Endothelial cell of umbilical vein (primary cell): ENCODE measurements around the gene CD93. TPM values are rescaled to one million over a fixed set of nuclear protein-coding genes. Genes with fewer than 3 reads are reported as not detected.

Source experiments
- BruUV-seq: library from RNA; stranded (reverse); fragments of 400-500 nt; replicated peaks from 2 replicates; lab custom pipeline; 2021; lab: Mats Ljungman, UMichigan
- CTCF ChIA-PET: fragments of 300-600, 350-600 bp; sonication (Branson Sonifier 250); formaldehyde crosslinking; loops from one replicate; lab custom pipeline; 2021; ENCODE audit warnings: antibody characterized with exemption, inconsistent platforms; lab: Charles Lee
- POLR2A ChIA-PET: fragments of 300-600, 350-600 bp; sonication (Branson Sonifier 250); formaldehyde crosslinking; loops from one replicate; lab custom pipeline; 2021; ENCODE audit warnings: antibody characterized with exemption, inconsistent platforms; lab: Charles Lee
- DNase-seq: peaks from one replicate; pipeline ENCODE4 v3.0.0-alpha.2; 2011; ENCODE audit warnings: low read depth, low spot score
- FAIRE-seq: peaks from 2 replicates; lab custom pipeline; 2011; peaks lifted over from hg19 to GRCh38; lab: Jason Lieb, UNC
- H2AFZ ChIP-seq: 2 replicates; pipeline ENCODE4 v1.6.0; 2012; ENCODE audit warnings: low read depth, low read length, control low read depth, inconsistent platforms
- H3K27ac ChIP-seq: 2 replicates; pipeline ENCODE4 v1.5.1; 2011; ENCODE audit warnings: low read depth, mild to moderate bottlenecking, control low read depth, low read length, moderate library complexity; ENCODE audit not compliant: insufficient read depth
- H3K27me3 ChIP-seq, 2 experiments: 2 replicates each; pipeline versions ENCODE4 v1.6.0 to v1.6.1; 2011; ENCODE audit warnings: low read length in 2 of 2, mixed read lengths in 1 of 2; ENCODE audit not compliant: control insufficient read depth in 2 of 2, insufficient read depth in 2 of 2
- H3K36me3 ChIP-seq, 2 experiments: 2 replicates in 1 of 2; 3 replicates in 1 of 2; pipeline ENCODE4 v1.5.1; 2011; ENCODE audit warnings: low read length in 2 of 2, mild to moderate bottlenecking in 1 of 2, moderate library complexity in 1 of 2; ENCODE audit not compliant: control insufficient read depth in 2 of 2, insufficient read depth in 2 of 2; ENCODE audit errors: extremely low read depth in 1 of 2
- H3K4me1 ChIP-seq: 3 replicates; pipeline ENCODE4 v1.5.1; 2011; ENCODE audit warnings: mild to moderate bottlenecking, low read length; ENCODE audit not compliant: control insufficient read depth, insufficient read depth; ENCODE audit errors: extremely low read depth
- H3K4me2 ChIP-seq: 2 replicates; pipeline ENCODE4 v1.6.1; 2011; ENCODE audit warnings: low read length, control low read depth, mixed read lengths; ENCODE audit not compliant: insufficient read depth
- H3K4me3 ChIP-seq, 3 experiments: fragments of 200-600 bp in 1 of 3; sonication (generic), shearing (Covaris generic) in 1 of 3; replicated peaks in 1 of 3; 2 replicates each; pipeline ENCODE4 v1.5.1; 2011 to 2016; ENCODE audit warnings: control low read depth in 3 of 3, low read length in 3 of 3, mild to moderate bottlenecking in 2 of 3, inconsistent platforms in 1 of 3, low read depth in 1 of 3, moderate library complexity in 1 of 3; ENCODE audit not compliant: insufficient read depth in 1 of 3
- H3K79me2 ChIP-seq: 2 replicates; pipeline ENCODE4 v1.6.0; 2012; ENCODE audit warnings: low read length, inconsistent platforms; ENCODE audit not compliant: control insufficient read depth, insufficient read depth
- H3K9ac ChIP-seq: replicated peaks from 2 replicates; pipeline ENCODE3; 2011; ENCODE audit warnings: low read length, control low read depth; ENCODE audit not compliant: insufficient read depth; ENCODE audit errors: extremely low read depth
- H3K9me1 ChIP-seq: replicated peaks from 3 replicates; pipeline ENCODE4 v1.6.0; 2011; ENCODE audit warnings: mild to moderate bottlenecking, low read length; ENCODE audit not compliant: control insufficient read depth, insufficient read depth; ENCODE audit errors: extremely low read depth
- H3K9me3 ChIP-seq: replicated peaks from 2 replicates; pipeline ENCODE4 v1.5.1; 2012; ENCODE audit warnings: low read length, inconsistent platforms; ENCODE audit not compliant: control insufficient read depth, insufficient read depth
- H4K20me1 ChIP-seq: replicated peaks from 2 replicates; pipeline ENCODE3; 2011; ENCODE audit warnings: mild to moderate bottlenecking, low read length; ENCODE audit not compliant: control insufficient read depth, insufficient read depth; ENCODE audit errors: extremely low read depth
- EZH2 ChIP-seq: IDR thresholded peaks from 2 replicates; pipeline ENCODE4 v1.6.1; 2012; ENCODE audit warnings: borderline replicate concordance, low read depth, mild to moderate bottlenecking, moderate library complexity, low read length, inconsistent platforms; ENCODE audit not compliant: severe bottlenecking
- FOS ChIP-seq: IDR thresholded peaks from 2 replicates; pipeline ENCODE4 v1.6.1; 2011; ENCODE audit warnings: mild to moderate bottlenecking, low read length, moderate library complexity, borderline replicate concordance; ENCODE audit not compliant: insufficient read depth
- GATA2 ChIP-seq: IDR thresholded peaks from 2 replicates; pipeline ENCODE4 v1.7.0; 2011; ENCODE audit warnings: low read depth, mild to moderate bottlenecking, moderate library complexity, mixed read lengths, low read length; ENCODE audit not compliant: insufficient read length, insufficient read depth
- JUN ChIP-seq: IDR thresholded peaks from 2 replicates; pipeline ENCODE4 v1.6.1; 2011; ENCODE audit warnings: borderline replicate concordance, low read depth; ENCODE audit not compliant: insufficient read length, insufficient read depth
- MYC ChIP-seq: IDR thresholded peaks from one replicate; pipeline ENCODE4 v1.6.1; 2011; ENCODE audit warnings: mild to moderate bottlenecking, low read depth, low read length
- POLR2A ChIP-seq: IDR thresholded peaks from 2 replicates; pipeline ENCODE4 v1.6.1; 2012; ENCODE audit warnings: low read depth, mild to moderate bottlenecking, control low read depth, low read length
- POLR2AphosphoS5 ChIP-seq: IDR thresholded peaks from 2 replicates; pipeline ENCODE4 v1.6.1; 2012; ENCODE audit warnings: low read depth, mild to moderate bottlenecking, control low read depth, low read length, moderate library complexity; ENCODE audit not compliant: insufficient read depth
- dilution Hi-C: fragments of 300-500 bp; cut with MboI; formaldehyde crosslinking; loops from one replicate; pipeline ENCODE4 v1.15.0; 2019; ENCODE audit warnings: low sequenced_read_pairs; ENCODE audit not compliant: extremely low pct_ligation_motif_present
- intact Hi-C: fragments of 100-400 bp; cut with micrococcal nuclease; formaldehyde crosslinking; loops from one replicate; pipeline ENCODE4 v1.10.0; 2022
- polyA plus RNA-seq, 4 experiments: library from polyadenylated mRNA; depleted of rRNA in 3 of 4; stranded (reverse) in 3 of 4; unstranded in 1 of 4; fragments of >200 nt; gene quantifications; 2 replicates each; pipeline versions ENCODE4 v1.2.1 to v1.2.3, GENCODE V29; 2011 to 2012; ENCODE audit warnings: missing spikeins in 1 of 4
- total RNA-seq: library from RNA; stranded (reverse); gene quantifications from 2 replicates; pipeline ENCODE4 v1.2.3, GENCODE V29; 2021
- TF ChIP-seq, protein P1 (sequence below), 2 donors: IDR thresholded peaks; 1 replicate in 1 of 2; 2 replicates in 1 of 2; pipeline ENCODE4 v1.5.1; 2011; ENCODE audit warnings: low read length in 2 of 2, mild to moderate bottlenecking in 2 of 2, moderate library complexity in 2 of 2, control low read depth in 1 of 2, inconsistent platforms in 1 of 2, low read depth in 1 of 2; ENCODE audit not compliant: insufficient read depth in 1 of 2; ENCODE audit errors: extremely low read depth in 1 of 2
- TF ChIP-seq, protein P2 (sequence below): IDR thresholded peaks from 2 replicates; pipeline ENCODE4 v1.6.1; 2011; ENCODE audit not compliant: insufficient read depth, insufficient read length

The CD93 gene
- total and polyA plus RNA-seq, 2 donors (not counting 3 experiments of a cell fraction or from before 2014, with no cell fraction given), result 180 to 413 TPM

DNA sequence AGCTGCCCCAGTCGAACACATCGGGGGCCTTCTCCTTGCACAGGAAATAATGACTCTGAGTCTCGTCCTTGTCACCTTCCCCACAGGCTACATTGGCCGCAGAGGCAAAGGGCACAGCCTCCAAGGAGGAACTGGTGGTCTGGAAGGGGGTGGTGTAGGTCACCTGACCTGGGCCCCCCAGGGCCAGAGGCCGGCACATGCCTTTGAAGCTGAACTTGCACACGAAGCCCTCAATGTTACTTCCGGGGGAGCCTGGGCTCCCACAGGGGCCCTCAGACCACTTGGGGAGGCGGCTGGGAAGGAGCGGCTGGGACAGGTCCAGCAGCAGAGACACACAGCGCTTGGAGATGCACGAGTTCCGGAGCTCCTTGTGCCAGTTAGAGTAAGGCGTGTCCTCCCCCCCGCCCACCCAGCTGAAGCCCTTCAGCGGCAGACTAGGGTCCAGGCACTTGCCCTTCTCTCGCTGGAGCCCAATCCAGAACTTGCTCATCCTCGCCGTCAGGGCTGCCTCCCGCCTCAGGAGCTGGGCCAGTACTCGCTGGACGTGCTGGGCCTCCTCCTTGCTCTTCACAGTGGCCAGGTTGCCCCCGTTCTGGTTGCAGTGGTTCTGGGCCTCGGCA, 578 bp downstream of the CD93 start:
- dilution Hi-C loops (no loop called here), intact Hi-C loops (loop anchor here (1.0 to 10.0 kb wide), 7 partner anchors 21 to 1781 kb away; partner anchors contain the start of gene XRN2)
- Histone ChIP-seq H3K4me1 (peaks cover 53% of the 10 kb centered on the region), H3K4me2 (peak overlapping the region; percentile 95), H3K9ac (peak overlapping the region; percentile 96), H3K27ac (peak overlapping the region; percentile 98), H2AFZ (no peak overlapping the region), H3K36me3 (peaks cover 7 to 10% of the 10 kb centered on the region in 2 experiments), H3K9me1 (no peaks in the 10 kb centered on the region), H4K20me1 (no peaks in the 10 kb centered on the region), H3K79me2 (peaks cover 54% of the 10 kb centered on the region), H3K9me3 (no peaks in the 10 kb centered on the region), H3K4me3 (peak overlapping the region; percentile 30 to 93 (median 82)), H3K27me3 (no peaks in the 10 kb centered on the region)
- POLR2A ChIA-PET, result interaction anchor here (0.6 to 2.8 kb wide), 11 partner anchors 15 to 273 kb away, joined by 3 to 20 read pairs (median 8); no protein-coding TSS in a partner anchor
- CTCF ChIA-PET, result interaction anchor here (0.8 to 4.8 kb wide), 19 partner anchors 13 to 394 kb away, joined by 3 to 36 read pairs (median 11); partner anchors contain the start of gene THBD
- DNase-seq, result no peak
- FAIRE-seq, result no peak
- no peak for TF ChIP-seq POLR2AphosphoS5
- TF ChIP-seq JUN, result no peak
- TF ChIP-seq EZH2, result no peak
- TF ChIP-seq MYC, result no peak
- no peak for TF ChIP-seq FOS
- TF ChIP-seq GATA2, result no peak
- TF ChIP-seq, protein P1, sequence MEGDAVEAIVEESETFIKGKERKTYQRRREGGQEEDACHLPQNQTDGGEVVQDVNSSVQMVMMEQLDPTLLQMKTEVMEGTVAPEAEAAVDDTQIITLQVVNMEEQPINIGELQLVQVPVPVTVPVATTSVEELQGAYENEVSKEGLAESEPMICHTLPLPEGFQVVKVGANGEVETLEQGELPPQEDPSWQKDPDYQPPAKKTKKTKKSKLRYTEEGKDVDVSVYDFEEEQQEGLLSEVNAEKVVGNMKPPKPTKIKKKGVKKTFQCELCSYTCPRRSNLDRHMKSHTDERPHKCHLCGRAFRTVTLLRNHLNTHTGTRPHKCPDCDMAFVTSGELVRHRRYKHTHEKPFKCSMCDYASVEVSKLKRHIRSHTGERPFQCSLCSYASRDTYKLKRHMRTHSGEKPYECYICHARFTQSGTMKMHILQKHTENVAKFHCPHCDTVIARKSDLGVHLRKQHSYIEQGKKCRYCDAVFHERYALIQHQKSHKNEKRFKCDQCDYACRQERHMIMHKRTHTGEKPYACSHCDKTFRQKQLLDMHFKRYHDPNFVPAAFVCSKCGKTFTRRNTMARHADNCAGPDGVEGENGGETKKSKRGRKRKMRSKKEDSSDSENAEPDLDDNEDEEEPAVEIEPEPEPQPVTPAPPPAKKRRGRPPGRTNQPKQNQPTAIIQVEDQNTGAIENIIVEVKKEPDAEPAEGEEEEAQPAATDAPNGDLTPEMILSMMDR (IDR thresholded peaks at IDR 0.05; ENCODE audit: extremely low read depth in 1 of 2, insufficient read depth in 1 of 2, low read depth in 1 of 2, low read length in 2 of 2), result no peak
- no peak for TF ChIP-seq POLR2A
- TF ChIP-seq, protein P2, sequence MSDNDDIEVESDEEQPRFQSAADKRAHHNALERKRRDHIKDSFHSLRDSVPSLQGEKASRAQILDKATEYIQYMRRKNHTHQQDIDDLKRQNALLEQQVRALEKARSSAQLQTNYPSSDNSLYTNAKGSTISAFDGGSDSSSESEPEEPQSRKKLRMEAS, result no peak
- TSS peak; percentile 10 for BruUV-seq
